ENCODE measurements around the gene KRTAP13-4.

Gene KRTAP13-4

DNA sequence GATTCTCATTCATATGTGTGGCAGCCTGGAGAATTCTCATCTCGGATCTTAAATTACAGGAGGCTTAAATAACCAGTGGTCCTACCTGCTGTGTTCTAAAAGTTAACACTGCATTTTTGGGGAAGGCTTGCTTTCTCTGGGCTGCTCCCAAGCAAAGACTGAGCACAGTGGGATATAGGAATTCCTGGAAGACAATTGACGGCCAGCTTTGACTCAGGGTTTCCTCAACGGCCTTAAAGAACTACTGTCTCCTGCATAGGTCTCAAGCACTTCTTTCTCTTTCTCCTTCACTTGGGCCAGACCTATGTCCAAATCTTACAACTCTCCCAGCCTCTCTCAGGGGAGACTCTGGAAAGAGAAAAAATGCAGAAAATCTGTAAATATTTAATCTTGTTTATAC is 3.3 kb upstream of the KRTAP13-4 start:
- Histone ChIP-seq H3K36me3 (ENCODE audit: control insufficient read depth in 4 of 4, insufficient read depth in 4 of 4, low read length in 3 of 4) (no peaks in the 10 kb centered on the region), H3K27me3 (replicated peaks in 2 of 5; ENCODE audit: control insufficient read depth in 4 of 5, insufficient read depth in 5 of 5, low read length in 4 of 5) (no peaks in the 10 kb centered on the region), H3K4me1 (ENCODE audit: control extremely low read depth in 1 of 4, control insufficient read depth in 4 of 4, insufficient read depth in 4 of 4, low read length in 3 of 4) (no peaks in the 10 kb centered on the region), H3K9me3 (ENCODE audit: control extremely low read depth in 1 of 5, control insufficient read depth in 4 of 5, insufficient read depth in 2 of 5, low read depth in 1 of 5, low read length in 4 of 5) (no peaks in the 10 kb centered on the region), H3K4me3 (ENCODE audit: control insufficient read depth in 1 of 7, extremely low read depth in 1 of 7, insufficient read depth in 4 of 7, low read depth in 2 of 7, low read length in 6 of 7) (no peak overlapping the region), H3K27ac (ENCODE audit: insufficient read depth in 1 of 2, low read depth in 1 of 2, low read length in 2 of 2, poor library complexity in 1 of 2, severe bottlenecking in 2 of 2) (no peak overlapping the region)
- POLR2A ChIA-PET, result no interaction called here
- WGBS (ENCODE audit: insufficient coverage), result 100% methylated on average over 1 of the region's 3 CpGs
- CTCF ChIA-PET, result no interaction called here
- no peak for DNase-seq

DNA sequence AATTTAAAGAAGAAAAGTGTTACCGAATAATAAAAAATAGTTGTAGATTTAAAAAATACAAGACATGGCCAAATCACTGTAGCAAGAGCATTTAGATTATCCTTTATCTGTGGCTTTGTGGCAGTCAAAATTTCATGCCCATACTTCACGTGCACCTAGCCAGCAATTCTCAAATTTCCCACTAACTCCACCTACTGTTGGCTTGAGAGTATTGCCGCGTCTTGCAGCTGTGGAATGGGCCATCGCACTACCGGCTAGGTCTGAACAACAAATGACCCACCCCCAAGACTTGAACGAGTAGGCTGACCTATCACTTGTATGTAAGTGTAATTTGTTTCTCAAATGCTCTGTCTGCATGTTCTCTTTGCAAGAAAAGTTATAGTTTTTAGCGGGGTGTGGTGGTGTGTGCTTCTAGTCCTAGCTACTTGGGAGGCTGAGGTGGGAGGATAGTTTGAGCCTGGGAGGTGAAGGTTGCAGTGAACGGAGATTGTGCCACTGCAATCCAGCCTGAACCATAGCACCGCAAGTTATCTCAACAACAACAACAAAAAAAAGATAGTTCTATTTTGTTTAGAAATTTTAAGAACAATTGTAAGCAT is 4.1 kb downstream of the KRTAP13-4 start:
- peaks cover 0 to 2% (median 0%) of the 10 kb centered on the region in 5 experiments for H3K27me3 ChIP-seq (replicated peaks in 2 of 5; ENCODE audit: control insufficient read depth in 4 of 5, insufficient read depth in 5 of 5, low read length in 4 of 5)
- no peak overlapping the region for H3K4me3 ChIP-seq (ENCODE audit: control insufficient read depth in 1 of 7, extremely low read depth in 1 of 7, insufficient read depth in 4 of 7, low read depth in 2 of 7, low read length in 6 of 7)
- 29% methylated on average over 4 of the region's 10 CpGs for WGBS (ENCODE audit: insufficient coverage)
- H3K27ac ChIP-seq (ENCODE audit: insufficient read depth in 1 of 2, low read depth in 1 of 2, low read length in 2 of 2, poor library complexity in 1 of 2, severe bottlenecking in 2 of 2), result no peak overlapping the region
- no peaks in the 10 kb centered on the region for H3K4me1 ChIP-seq (ENCODE audit: control extremely low read depth in 1 of 4, control insufficient read depth in 4 of 4, insufficient read depth in 4 of 4, low read length in 3 of 4)
- H3K36me3 ChIP-seq (ENCODE audit: control insufficient read depth in 4 of 4, insufficient read depth in 4 of 4, low read length in 3 of 4), result no peaks in the 10 kb centered on the region
- CTCF ChIA-PET, result interaction anchor here (1.2 kb wide), 1 partner anchor 653 kb away, joined by 3 read pairs; no protein-coding TSS in a partner anchor
- H3K9me3 ChIP-seq (ENCODE audit: control extremely low read depth in 1 of 5, control insufficient read depth in 4 of 5, insufficient read depth in 2 of 5, low read depth in 1 of 5, low read length in 4 of 5), result no peaks in the 10 kb centered on the region
- DNase-seq, result peak; percentile 1 to 37 (median 24)
- POLR2A ChIA-PET, result no interaction called here

DNA sequence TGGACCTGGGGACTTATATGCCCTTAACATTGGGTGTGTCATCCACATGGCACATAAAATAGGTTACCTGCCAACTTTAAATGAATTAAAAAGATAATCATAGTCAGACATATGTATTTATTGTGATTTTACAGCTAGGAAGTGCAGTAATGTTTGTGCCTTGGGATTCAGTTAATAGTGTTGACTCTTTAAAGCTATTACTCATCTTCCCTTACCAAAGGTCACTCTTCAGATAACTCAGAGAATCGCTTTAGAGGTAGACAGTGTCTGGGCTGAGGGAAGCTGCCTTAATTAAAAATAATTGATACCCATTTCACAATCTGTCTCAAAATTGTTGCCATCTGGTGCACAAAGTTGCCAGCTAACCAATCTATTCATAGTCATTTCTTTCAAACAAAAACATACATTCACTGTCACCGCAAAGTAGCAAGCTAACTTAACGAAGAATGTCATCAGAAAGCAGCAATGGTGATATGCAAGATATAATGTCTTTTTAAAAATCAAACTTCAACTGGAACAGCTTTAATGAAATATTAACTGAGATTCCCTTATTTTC is 7.1 kb downstream of the KRTAP13-4 start:
- DNase-seq, result no peak
- Histone ChIP-seq H3K4me1 (ENCODE audit: control extremely low read depth in 1 of 4, control insufficient read depth in 4 of 4, insufficient read depth in 4 of 4, low read length in 3 of 4) (no peaks in the 10 kb centered on the region), H3K4me3 (ENCODE audit: control insufficient read depth in 1 of 7, extremely low read depth in 1 of 7, insufficient read depth in 4 of 7, low read depth in 2 of 7, low read length in 6 of 7) (no peak overlapping the region), H3K9me3 (ENCODE audit: control extremely low read depth in 1 of 5, control insufficient read depth in 4 of 5, insufficient read depth in 2 of 5, low read depth in 1 of 5, low read length in 4 of 5) (no peaks in the 10 kb centered on the region), H3K27me3 (replicated peaks in 2 of 5; ENCODE audit: control insufficient read depth in 4 of 5, insufficient read depth in 5 of 5, low read length in 4 of 5) (no peaks in the 10 kb centered on the region), H3K36me3 (ENCODE audit: control insufficient read depth in 4 of 4, insufficient read depth in 4 of 4, low read length in 3 of 4) (no peaks in the 10 kb centered on the region), H3K27ac (ENCODE audit: insufficient read depth in 1 of 2, low read depth in 1 of 2, low read length in 2 of 2, poor library complexity in 1 of 2, severe bottlenecking in 2 of 2) (no peak overlapping the region)
- no CpG with 5 or more reads among the region's 3 CpGs for WGBS (ENCODE audit: insufficient coverage)
- POLR2A ChIA-PET, result interaction anchor here (0.6 kb wide), 1 partner anchor 7 kb away, joined by 4 read pairs; no protein-coding TSS in a partner anchor
- CTCF ChIA-PET, result no interaction called here

DNA sequence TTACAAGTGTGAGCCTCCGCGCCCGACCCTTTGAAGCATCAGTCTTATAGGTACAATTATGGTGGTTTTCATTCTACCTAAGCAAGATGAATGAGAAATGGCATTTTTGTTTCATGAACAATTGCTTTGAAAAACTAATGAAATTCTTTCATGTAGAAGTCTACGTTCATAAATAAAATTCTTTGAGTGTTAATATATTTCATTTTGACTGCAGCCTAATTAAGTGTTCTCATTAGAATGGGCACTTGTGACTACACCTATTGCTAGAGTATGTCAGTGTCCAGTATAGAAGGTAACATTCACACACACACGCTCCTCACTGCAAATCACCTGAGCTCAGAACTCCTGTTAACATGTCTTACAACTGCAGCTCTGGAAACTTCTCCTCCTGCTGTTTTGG is 10.0 kb downstream of the KRTAP13-4 start, which contains the start of gene KRTAP15-1:
Gene KRTAP15-1 (plus strand): TSS at position 301 of the 400 bp plus-strand sequence. CDS start 53 bp downstream, at position 354.
- WGBS (ENCODE audit: insufficient coverage), result 100% methylated on average over 4 of the region's 5 CpGs
- Histone ChIP-seq H3K4me1 (ENCODE audit: control extremely low read depth in 1 of 4, control insufficient read depth in 4 of 4, insufficient read depth in 4 of 4, low read length in 3 of 4) (no peaks in the 10 kb centered on the region), H3K4me3 (ENCODE audit: control insufficient read depth in 1 of 7, extremely low read depth in 1 of 7, insufficient read depth in 4 of 7, low read depth in 2 of 7, low read length in 6 of 7) (no peak within 1 kb of the TSS), H3K27me3 (replicated peaks in 2 of 5; ENCODE audit: control insufficient read depth in 4 of 5, insufficient read depth in 5 of 5, low read length in 4 of 5) (no peaks in the 10 kb centered on the region), H3K27ac (ENCODE audit: insufficient read depth in 1 of 2, low read depth in 1 of 2, low read length in 2 of 2, poor library complexity in 1 of 2, severe bottlenecking in 2 of 2) (no peak within 1 kb of the TSS), H3K9me3 (ENCODE audit: control extremely low read depth in 1 of 5, control insufficient read depth in 4 of 5, insufficient read depth in 2 of 5, low read depth in 1 of 5, low read length in 4 of 5) (no peaks in the 10 kb centered on the region), H3K36me3 (ENCODE audit: control insufficient read depth in 4 of 4, insufficient read depth in 4 of 4, low read length in 3 of 4) (no peaks in the 10 kb centered on the region)
- no peak for DNase-seq
- ChIA-PET POLR2A (no interaction called here), CTCF (no interaction called here)

DNA sequence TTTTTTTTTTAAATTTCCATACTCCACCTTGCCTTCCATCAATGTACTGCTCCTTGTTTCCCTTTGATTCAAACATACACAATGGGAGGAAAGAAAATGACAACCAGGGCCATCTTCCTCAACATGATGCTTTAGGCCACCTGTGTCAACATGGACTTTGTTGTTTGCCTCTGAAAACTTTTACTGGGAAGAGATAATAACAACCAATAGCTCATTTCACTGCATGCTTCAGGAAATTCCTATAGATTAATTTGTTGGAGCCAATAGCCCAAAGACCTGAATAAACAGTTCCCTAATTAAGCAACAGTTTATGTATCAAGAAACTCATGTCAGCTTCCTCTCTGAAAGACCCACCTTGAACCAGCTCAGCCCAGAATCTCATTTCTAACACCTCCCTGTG is 13.2 kb downstream of the KRTAP13-4 start:
- DNase-seq, result no peak

DNA sequence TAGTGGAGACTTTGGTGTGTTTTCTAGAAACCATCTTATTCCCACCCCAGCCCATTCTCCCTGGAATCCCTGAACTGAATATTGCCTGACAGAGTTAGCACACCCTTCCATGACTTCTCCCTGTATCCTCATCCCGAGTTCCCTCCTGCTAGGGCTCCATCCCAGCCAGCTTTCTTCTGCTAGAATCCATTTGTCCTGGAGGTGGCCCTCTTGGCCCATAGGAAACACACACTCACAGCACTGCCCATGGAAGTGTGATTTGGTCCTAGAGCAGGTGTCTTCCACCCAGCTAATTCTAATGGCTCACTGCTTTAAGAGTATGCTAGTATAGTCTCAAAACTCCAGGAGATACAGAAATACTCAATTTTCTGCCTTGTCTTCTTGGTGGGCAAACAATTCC is 14.2 kb downstream of the KRTAP13-4 start:
- no peaks in the 10 kb centered on the region for H3K36me3 ChIP-seq (ENCODE audit: control insufficient read depth in 4 of 4, insufficient read depth in 4 of 4, low read length in 3 of 4)
- POLR2A ChIA-PET, result interaction anchor here (0.6 kb wide), 1 partner anchor 7 kb away, joined by 4 read pairs; no protein-coding TSS in a partner anchor
- no peak overlapping the region for H3K27ac ChIP-seq (ENCODE audit: insufficient read depth in 1 of 2, low read depth in 1 of 2, low read length in 2 of 2, poor library complexity in 1 of 2, severe bottlenecking in 2 of 2)
- 80% methylated on average over 1 of the region's 1 CpG for WGBS (ENCODE audit: insufficient coverage)
- H3K9me3 ChIP-seq (ENCODE audit: control extremely low read depth in 1 of 5, control insufficient read depth in 4 of 5, insufficient read depth in 2 of 5, low read depth in 1 of 5, low read length in 4 of 5), result no peaks in the 10 kb centered on the region
- DNase-seq, result no peak
- H3K27me3 ChIP-seq (replicated peaks in 2 of 5; ENCODE audit: control insufficient read depth in 4 of 5, insufficient read depth in 5 of 5, low read length in 4 of 5), result no peaks in the 10 kb centered on the region
- H3K4me1 ChIP-seq (ENCODE audit: control extremely low read depth in 1 of 4, control insufficient read depth in 4 of 4, insufficient read depth in 4 of 4, low read length in 3 of 4), result peaks cover 0 to 7% (median 2%) of the 10 kb centered on the region in 4 experiments
- CTCF ChIA-PET, result no interaction called here
- no peak overlapping the region for H3K4me3 ChIP-seq (ENCODE audit: control insufficient read depth in 1 of 7, extremely low read depth in 1 of 7, insufficient read depth in 4 of 7, low read depth in 2 of 7, low read length in 6 of 7)

More for the DNA sequence above, 13.2 kb downstream of the KRTAP13-4 start:
- H3K4me1 ChIP-seq (ENCODE audit: control extremely low read depth in 1 of 4, control insufficient read depth in 4 of 4, insufficient read depth in 4 of 4, low read length in 3 of 4), result peaks cover 0 to 7% (median 2%) of the 10 kb centered on the region in 4 experiments
- no peaks in the 10 kb centered on the region for H3K9me3 ChIP-seq (ENCODE audit: control extremely low read depth in 1 of 5, control insufficient read depth in 4 of 5, insufficient read depth in 2 of 5, low read depth in 1 of 5, low read length in 4 of 5)
- H3K27ac ChIP-seq (ENCODE audit: insufficient read depth in 1 of 2, low read depth in 1 of 2, low read length in 2 of 2, poor library complexity in 1 of 2, severe bottlenecking in 2 of 2), result no peak overlapping the region
- ChIA-PET POLR2A (no interaction called here), CTCF (no interaction called here)
- no peak overlapping the region for H3K4me3 ChIP-seq (ENCODE audit: control insufficient read depth in 1 of 7, extremely low read depth in 1 of 7, insufficient read depth in 4 of 7, low read depth in 2 of 7, low read length in 6 of 7)
- H3K27me3 ChIP-seq (replicated peaks in 2 of 5; ENCODE audit: control insufficient read depth in 4 of 5, insufficient read depth in 5 of 5, low read length in 4 of 5), result no peaks in the 10 kb centered on the region
- H3K36me3 ChIP-seq (ENCODE audit: control insufficient read depth in 4 of 4, insufficient read depth in 4 of 4, low read length in 3 of 4), result no peaks in the 10 kb centered on the region

DNA sequence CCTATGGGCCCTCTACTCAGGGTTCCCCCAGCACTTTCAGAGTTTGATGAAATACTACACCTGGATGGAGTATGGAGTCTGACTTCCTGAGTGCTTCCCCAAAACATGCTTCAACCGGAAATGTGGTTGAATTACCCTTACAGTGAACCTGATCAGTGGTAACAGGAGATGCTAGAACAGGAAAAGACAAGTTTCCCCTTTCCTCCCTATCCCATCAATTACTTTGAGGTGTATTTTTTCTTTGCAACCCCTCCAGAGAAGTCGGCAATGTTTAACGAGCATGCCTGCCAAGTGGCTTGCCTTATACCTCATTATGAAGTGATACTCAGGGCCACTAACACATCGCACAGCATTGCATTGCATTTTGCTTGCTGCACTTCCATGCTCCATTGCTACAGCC is 17.0 kb downstream of the KRTAP13-4 start:
- Histone ChIP-seq H3K9me3 (ENCODE audit: control extremely low read depth in 1 of 5, control insufficient read depth in 4 of 5, insufficient read depth in 2 of 5, low read depth in 1 of 5, low read length in 4 of 5) (no peaks in the 10 kb centered on the region), H3K36me3 (ENCODE audit: control insufficient read depth in 4 of 4, insufficient read depth in 4 of 4, low read length in 3 of 4) (no peaks in the 10 kb centered on the region), H3K27me3 (replicated peaks in 2 of 5; ENCODE audit: control insufficient read depth in 4 of 5, insufficient read depth in 5 of 5, low read length in 4 of 5) (no peaks in the 10 kb centered on the region), H3K27ac (ENCODE audit: insufficient read depth in 1 of 2, low read depth in 1 of 2, low read length in 2 of 2, poor library complexity in 1 of 2, severe bottlenecking in 2 of 2) (no peak overlapping the region), H3K4me1 (ENCODE audit: control extremely low read depth in 1 of 4, control insufficient read depth in 4 of 4, insufficient read depth in 4 of 4, low read length in 3 of 4) (peaks cover 0 to 7% (median 2%) of the 10 kb centered on the region in 4 experiments), H3K4me3 (ENCODE audit: control insufficient read depth in 1 of 7, extremely low read depth in 1 of 7, insufficient read depth in 4 of 7, low read depth in 2 of 7, low read length in 6 of 7) (no peak overlapping the region)
- no peak for DNase-seq
- WGBS (ENCODE audit: insufficient coverage), result 7% methylated on average over 3 of the region's 4 CpGs
- CTCF ChIA-PET, result no interaction called here
- POLR2A ChIA-PET, result no interaction called here
